Measurements from ENCODE around the gene ESYT3.

DNA sequence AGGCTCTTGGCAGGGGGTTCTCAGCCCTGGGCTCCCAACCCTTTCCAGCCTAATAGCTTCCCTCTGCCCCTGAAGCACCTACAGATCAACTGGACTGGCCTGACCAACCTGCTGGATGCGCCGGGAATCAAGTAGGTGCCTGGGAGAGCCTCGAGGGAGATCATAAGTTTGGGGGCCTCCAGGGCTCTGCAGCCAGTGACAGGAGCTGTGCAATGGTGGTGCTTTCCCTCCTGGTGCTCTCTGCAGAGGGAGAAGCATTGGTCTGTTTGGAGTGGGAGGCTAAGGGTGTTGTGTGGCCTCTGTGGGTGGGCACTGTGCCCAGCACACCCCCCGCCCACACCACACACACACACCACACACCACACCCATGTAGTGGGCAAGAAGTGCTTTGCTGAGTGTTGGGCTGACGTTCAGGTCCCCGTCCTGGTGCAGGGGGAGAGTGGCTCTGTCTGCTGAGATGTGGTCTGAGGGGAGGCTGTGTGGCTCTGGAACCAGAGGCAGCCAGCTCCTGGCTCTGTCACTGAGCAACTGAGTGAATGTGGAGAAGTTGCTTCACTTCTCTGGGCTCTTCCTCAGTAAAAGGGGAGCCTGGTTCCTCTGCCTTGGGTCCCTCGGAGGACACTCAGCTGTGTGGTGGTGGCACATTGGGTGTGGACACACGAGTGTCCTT lies 26.3 kb downstream of the ESYT3 start:
- TF ChIP-seq, protein P1, sequence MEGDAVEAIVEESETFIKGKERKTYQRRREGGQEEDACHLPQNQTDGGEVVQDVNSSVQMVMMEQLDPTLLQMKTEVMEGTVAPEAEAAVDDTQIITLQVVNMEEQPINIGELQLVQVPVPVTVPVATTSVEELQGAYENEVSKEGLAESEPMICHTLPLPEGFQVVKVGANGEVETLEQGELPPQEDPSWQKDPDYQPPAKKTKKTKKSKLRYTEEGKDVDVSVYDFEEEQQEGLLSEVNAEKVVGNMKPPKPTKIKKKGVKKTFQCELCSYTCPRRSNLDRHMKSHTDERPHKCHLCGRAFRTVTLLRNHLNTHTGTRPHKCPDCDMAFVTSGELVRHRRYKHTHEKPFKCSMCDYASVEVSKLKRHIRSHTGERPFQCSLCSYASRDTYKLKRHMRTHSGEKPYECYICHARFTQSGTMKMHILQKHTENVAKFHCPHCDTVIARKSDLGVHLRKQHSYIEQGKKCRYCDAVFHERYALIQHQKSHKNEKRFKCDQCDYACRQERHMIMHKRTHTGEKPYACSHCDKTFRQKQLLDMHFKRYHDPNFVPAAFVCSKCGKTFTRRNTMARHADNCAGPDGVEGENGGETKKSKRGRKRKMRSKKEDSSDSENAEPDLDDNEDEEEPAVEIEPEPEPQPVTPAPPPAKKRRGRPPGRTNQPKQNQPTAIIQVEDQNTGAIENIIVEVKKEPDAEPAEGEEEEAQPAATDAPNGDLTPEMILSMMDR (conservative IDR thresholded peaks at IDR 0.05 in 1 of 2, IDR thresholded peaks at IDR 0.05 in 1 of 2; ENCODE audit: low read depth in 1 of 2, low read length in 2 of 2), result no peak
- no peak for TF ChIP-seq EZH2 (IDR thresholded peaks at IDR 0.05; ENCODE audit: low read length, missing control alignments)

Data from fibroblast of lung (primary cell).